GM18511 (cell line): ENCODE measurements around the gene EMP2.
"Not testable (repeated sequence)": the region's sequence is repeated elsewhere in the genome, so short reads cannot be mapped to it uniquely, and the experiment has no call there.

Experiments used
- ATAC-seq: cut with Tn5 transposase; IDR thresholded peaks from one replicate; pipeline ENCODE4 v1.9.1; 2021; ENCODE audit warnings: mild to moderate bottlenecking, moderate library complexity; ENCODE audit not compliant: unreplicated experiment

Gene EMP2

DNA sequence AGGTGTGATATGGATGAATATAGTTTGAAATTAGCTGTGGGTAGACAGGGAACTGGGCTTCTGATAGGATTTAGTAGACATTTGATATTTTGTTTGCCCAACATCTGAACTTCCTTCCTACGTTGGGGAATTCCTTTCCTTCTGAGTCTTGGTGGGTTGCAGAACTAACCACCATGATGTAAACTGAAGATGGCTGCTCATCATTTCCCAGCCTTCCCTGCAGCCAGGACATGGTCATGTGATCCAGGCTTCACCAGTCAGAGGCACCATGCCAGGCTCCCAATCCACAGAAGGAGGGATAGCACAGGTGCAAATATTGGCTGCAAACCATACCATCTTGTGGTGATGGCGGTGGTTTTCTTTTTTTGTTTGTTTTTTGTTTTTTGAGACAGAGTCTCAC is 57.4 kb downstream of the EMP2 start:
- no peak for ATAC-seq

DNA sequence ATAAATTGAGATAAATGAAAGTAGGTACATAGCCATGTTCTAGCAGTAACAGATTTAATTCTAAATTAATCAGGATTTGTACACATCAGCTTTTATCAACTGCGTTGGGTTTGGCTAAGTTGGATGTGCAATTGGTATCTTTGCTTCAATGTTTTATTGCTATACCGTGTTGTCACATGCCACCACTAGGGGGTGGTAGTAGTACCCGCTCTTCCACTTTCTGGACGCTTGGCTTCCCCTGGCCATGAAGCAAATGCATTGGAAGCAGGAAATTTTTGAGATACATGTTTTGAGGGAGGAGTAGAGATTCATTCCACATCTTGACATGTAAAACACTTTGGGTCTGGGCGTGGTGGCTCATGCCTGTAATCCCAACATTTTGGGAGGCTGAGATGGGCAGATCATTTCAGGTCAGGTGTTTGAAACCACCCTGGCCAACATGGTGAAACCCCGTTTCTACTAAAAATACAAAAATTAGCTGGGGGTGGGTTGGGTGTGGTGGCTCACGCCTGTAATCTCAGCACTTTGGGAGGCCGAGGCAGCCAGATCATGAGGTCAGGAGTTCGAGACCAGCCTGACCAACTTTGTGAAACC is 58.6 kb downstream of the EMP2 start:
- ATAC-seq: no peak

- ATAC-seq: no peak
Measured at GRCh38 chr16:10520869-10521578, 59.4 kb downstream of the EMP2 start.

GRCh38 chr16:10519929-10520868 is 60.2 kb downstream of the EMP2 start:
- ATAC-seq: no peak

GRCh38 chr16:10519297-10519696 is 61.1 kb downstream of the EMP2 start:
- ATAC-seq: no peak

- ATAC-seq: no peak
Measured at GRCh38 chr16:10518479-10519041, 61.8 kb downstream of the EMP2 start.

GRCh38 chr16:10517868-10518267 is 62.5 kb downstream of the EMP2 start:
- ATAC-seq: no peak

GRCh38 chr16:10514369-10515055 is 65.9 kb downstream of the EMP2 start:
- no peak for ATAC-seq

- no peak for ATAC-seq
Measured at GRCh38 chr16:10511829-10512228, 68.6 kb downstream of the EMP2 start.

DNA sequence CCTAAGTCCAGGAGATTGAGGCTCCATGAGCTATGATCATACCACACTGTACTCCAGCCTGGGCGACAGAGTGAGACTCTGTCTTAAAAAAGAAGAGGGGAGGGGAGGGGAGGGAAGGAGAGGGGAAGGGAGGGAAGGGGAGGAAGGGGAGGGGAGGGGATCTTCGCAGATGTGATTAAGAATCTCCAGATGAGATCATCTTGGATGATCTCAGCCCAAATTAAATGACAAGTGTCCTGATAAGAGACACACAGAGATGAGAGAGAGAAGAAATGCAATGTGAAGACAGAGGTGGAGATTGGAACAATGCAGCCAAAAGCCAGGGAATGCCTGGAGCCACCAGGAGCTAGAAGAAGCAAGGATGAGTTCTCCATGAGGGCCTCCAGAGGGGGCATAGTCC is 70.1 kb downstream of the EMP2 start:
- no peak for ATAC-seq

DNA sequence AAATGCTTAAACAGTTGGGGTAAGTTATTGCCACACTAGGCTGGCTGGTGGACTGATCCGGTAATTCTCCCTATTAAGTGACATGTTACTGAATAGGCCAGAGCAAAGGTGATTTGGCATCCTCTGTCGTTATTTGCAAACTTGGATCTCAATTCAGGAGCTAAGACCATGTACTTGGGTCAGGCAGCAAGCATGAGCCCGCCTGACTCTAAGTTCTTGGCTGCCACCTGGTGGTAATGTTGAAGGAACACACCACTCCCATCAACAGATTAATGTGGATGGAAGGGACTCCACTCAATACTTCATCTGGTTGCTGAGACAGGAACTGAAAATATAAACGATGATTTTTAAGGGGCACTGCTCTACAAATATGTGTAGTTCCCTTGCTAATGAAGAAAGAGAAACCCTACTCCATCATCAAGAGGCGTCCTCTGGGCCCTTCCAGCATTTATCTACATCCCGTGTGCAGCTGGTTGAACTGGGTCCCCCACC is 70.8 kb downstream of the EMP2 start:
- ATAC-seq: peak; percentile 94

- ATAC-seq: not testable (repeated sequence)
Measured at GRCh38 chr16:10505286-10505685, 75.1 kb downstream of the EMP2 start.

DNA sequence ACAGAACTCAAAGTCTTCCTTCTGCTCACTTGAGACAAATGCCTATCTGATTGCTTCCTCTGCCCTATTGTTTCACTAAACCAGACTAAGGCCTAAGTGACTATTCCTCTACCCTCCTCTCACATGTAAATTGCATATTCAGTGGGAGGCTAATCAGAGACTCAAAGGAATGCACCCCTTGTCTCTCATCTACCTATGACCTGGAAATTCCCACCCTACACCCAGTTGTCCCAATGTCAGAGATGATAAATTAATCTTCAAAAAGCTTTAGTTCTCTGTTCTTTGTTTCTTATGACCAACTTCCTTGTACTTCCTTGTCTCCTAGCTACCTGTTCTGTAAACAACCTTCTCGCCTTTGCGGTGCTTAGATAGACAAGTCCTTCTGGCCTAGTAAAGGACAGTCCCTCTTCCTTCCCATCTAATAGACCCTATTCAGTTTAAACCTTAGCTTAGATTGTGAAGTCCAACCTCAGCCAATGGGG is 76.0 kb downstream of the EMP2 start:
- no peak for ATAC-seq

DNA sequence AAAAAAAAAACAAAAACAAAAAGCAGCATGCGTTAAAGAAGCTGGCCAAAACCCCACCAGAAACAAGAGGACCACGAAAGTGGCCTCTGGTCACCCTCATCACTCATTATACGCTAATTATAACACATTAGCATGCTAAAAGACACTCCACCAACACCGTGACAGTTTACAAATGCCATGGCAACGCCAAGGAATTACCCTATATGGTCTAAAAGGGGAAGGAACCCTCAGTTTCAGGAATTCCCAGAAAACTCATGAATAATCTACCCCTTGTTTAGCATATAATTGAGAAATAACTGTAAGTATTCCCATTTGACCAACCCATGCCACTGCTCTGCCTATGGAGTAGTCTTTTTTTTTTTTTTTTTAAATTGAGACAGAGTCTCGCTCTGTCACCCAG is 77.6 kb downstream of the EMP2 start:
- ATAC-seq: no peak

DNA sequence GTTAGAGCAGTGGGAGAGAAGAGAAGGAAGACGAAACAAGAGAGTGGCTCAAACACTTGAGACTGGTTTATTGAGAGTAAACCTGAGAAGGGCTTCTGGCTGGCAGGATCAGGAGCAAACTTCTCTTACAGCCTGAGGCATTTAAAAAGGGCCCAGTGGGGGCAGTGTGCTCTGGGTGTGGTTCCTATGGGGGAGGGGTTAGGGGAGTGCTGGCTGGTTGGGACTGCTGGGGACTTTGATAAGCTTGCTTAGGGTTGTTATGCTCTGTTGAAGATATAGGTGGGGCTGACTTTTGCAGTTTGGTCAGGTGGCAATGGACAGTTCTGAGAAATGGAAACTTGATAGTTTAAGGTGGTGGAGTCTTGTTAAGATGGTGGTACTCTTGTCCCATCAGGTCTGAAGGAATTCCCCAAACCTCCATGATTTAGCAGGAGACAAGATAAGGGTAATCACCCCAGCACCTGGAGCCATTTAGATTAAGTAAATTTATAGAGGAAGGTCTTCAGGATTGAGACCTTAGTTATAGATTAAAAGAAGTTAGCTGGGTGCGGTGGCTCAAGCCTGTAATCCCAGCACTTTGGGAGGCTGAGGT is 79.3 kb downstream of the EMP2 start:
- no peak for ATAC-seq

DNA sequence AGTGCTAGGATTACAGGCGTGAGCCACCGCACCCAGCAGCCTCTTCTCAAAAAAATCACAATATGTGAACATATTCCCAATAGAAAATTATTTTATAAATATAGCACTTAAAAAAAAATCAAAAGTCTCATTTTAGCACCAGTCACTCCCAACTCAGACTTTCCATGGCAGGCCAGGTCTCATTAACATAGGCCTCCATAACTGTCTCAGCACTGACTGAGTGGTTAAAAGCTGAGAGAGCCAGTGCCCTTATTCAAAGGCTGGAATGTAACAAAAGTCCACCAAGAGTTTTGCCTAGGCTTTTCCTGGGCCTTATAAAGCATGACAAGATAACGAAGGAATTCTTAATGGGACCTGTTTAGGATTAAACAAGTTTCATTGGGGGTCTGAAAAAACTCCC is 79.8 kb downstream of the EMP2 start:
- ATAC-seq: no peak

GRCh38 chr16:10497132-10498101 is 83.0 kb downstream of the EMP2 start:
- ATAC-seq: no peak

DNA sequence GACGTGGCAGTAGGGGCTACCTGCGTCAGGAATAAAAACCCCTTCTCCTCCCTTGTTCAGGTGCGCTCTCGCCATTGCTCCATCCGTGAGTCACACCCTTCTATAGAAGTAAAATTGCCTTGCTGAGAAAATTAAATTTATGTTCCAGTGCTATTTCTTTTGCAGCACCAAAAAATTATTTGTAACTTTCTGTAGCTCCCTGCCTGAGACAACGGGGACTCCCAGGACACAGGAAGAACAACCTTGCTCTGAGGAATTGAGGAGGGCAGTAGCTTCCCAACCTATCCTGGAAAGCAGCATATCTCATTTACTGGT is 85.4 kb downstream of the EMP2 start:
- ATAC-seq: no peak

DNA sequence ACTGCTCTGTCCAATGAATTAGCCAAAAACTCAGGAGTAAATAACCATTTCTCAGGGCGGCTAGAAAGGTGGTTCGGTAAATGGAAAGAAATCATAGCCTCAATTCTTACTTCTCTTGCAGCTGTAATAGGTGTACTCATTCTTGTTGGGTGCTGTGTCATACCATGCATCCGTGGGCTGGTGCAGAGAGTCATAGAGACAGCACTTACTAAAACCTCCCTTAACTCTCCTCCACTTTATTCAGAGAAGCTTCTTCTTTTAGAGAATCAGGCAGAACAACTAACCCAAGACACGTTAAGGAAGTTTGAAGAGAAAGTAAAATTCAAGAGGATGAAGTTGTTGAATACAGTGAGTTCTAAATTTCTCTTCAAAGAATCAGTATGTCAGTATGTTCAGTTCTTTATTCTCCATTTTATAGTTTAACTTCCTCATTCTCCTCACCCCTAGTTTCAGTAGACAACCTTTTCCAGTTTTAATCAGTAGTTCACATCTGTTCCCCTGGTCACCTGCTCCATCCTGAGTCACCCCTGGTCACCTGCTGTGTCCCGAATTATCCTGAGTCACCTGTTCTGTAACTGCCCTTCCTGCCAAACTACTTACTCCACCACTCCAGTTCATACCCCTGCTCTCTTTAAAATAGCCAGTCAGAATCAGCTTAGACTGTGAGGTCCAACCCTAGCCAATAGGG is 85.9 kb downstream of the EMP2 start:
- ATAC-seq: no peak
